GM12878 (cell line): Measurements from ENCODE around the gene COL18A1. TPM values are rescaled to one million over a fixed set of nuclear protein-coding genes. Genes with fewer than 3 reads are reported as not detected.

Experiments used
- ATAC-seq: fragments of 200-7000 bp; cut with Tn5 transposase; 3 replicates; pipeline ENCODE4 v1.9.1; 2020; ENCODE audit warnings: mild to moderate bottlenecking, moderate library complexity
- BruUV-seq: library from RNA; stranded (reverse); fragments of 400-500 nt; replicated peaks from 2 replicates; lab custom pipeline; 2021; lab: Mats Ljungman, UMichigan
- CTCF ChIA-PET: fragments of 300-600 bp; sonication (Branson Sonifier 250); formaldehyde crosslinking; extraction: SDS; loops from one replicate; lab custom pipeline; 2021; ENCODE audit warnings: inconsistent platforms; lab: Yijun Ruan, JAX
- POLR2A ChIA-PET: fragments of 350-600 bp; formaldehyde crosslinking; extraction: SDS; loops from one replicate; lab custom pipeline; 2021; ENCODE audit warnings: inconsistent platforms; lab: Charles Lee
- RAD21 ChIA-PET: fragments of 300-600 bp; sonication (Branson Sonifier 250); formaldehyde crosslinking; loops from one replicate; lab custom pipeline; 2023; ENCODE audit warnings: antibody characterized with exemption; ENCODE audit not compliant: unreplicated experiment; lab: Charles Lee
- SMC1A ChIA-PET: fragments of 300-600 bp; sonication (Branson Sonifier 250); formaldehyde crosslinking; loops from one replicate; lab custom pipeline; 2023; ENCODE audit not compliant: unreplicated experiment, uncharacterized antibody; lab: Charles Lee
- DNase-seq: peaks from one replicate; pipeline ENCODE4 v3.0.0-alpha.2; 2011; ENCODE audit warnings: low read depth, low spot score
- FAIRE-seq: peaks from 3 replicates; lab custom pipeline; 2011; peaks lifted over from hg19 to GRCh38; lab: Jason Lieb, UNC
- H2AFZ ChIP-seq: 2 replicates; pipeline ENCODE4 v1.6.0; 2011; ENCODE audit warnings: low read depth, low read length, control low read depth; ENCODE audit not compliant: control insufficient read depth
- H3K27ac ChIP-seq: 2 replicates; pipeline ENCODE4 v1.5.1; 2011; ENCODE audit warnings: control low read depth; ENCODE audit not compliant: control insufficient read depth, insufficient read depth
- H3K27me3 ChIP-seq, 2 experiments: replicated peaks in 1 of 2; 2 replicates each; pipeline versions ENCODE4 v1.6.0 to v1.6.1; 2011; ENCODE audit warnings: low read length in 1 of 2; ENCODE audit not compliant: control insufficient read depth in 2 of 2, insufficient read depth in 2 of 2
- H3K36me3 ChIP-seq, 2 experiments: 2 replicates each; pipeline ENCODE4 v1.5.1; 2011; ENCODE audit warnings: low read length in 1 of 2; ENCODE audit not compliant: control insufficient read depth in 2 of 2, insufficient read depth in 2 of 2
- H3K4me1 ChIP-seq: 2 replicates; pipeline ENCODE4 v1.6.1; 2011; ENCODE audit warnings: mild to moderate bottlenecking, low read length, moderate library complexity, mixed read lengths; ENCODE audit not compliant: control insufficient read depth, insufficient read depth
- H3K4me2 ChIP-seq: 2 replicates; pipeline ENCODE4 v1.6.0; 2011; ENCODE audit warnings: control low read depth; ENCODE audit not compliant: control insufficient read depth, insufficient read depth
- H3K4me3 ChIP-seq: fragments of 200-600 bp; sonication (generic); 2 replicates; pipeline ENCODE4 v1.5.1; 2016
- H3K79me2 ChIP-seq: 2 replicates; pipeline ENCODE4 v1.6.0; 2011; ENCODE audit warnings: low read length; ENCODE audit not compliant: control insufficient read depth, insufficient read depth
- H3K9ac ChIP-seq: 2 replicates; pipeline ENCODE4 v1.8.0; 2011; ENCODE audit warnings: low read length, control low read depth, mixed read lengths; ENCODE audit not compliant: control insufficient read depth, insufficient read depth
- H3K9me3 ChIP-seq: replicated peaks from 3 replicates; pipeline ENCODE4 v1.5.1; 2011; ENCODE audit warnings: mild to moderate bottlenecking, low read length; ENCODE audit not compliant: control insufficient read depth, insufficient read depth
- H4K20me1 ChIP-seq: 2 replicates; pipeline ENCODE4 v1.6.0; 2011; ENCODE audit not compliant: control insufficient read depth, insufficient read depth
- CBX3 ChIP-seq: fragments of 200-600 bp; sonication (generic); IDR thresholded peaks from 2 replicates; pipeline ENCODE4 v1.6.1; 2016; ENCODE audit warnings: low read depth, borderline replicate concordance
- CREB1 ChIP-seq: IDR thresholded peaks from 2 replicates; pipeline ENCODE4 v1.6.1; 2012; ENCODE audit warnings: low read depth, mild to moderate bottlenecking, inconsistent platforms
- EGR1 ChIP-seq, 2 experiments: IDR thresholded peaks; 1 replicate in 1 of 2; 2 replicates in 1 of 2; pipeline ENCODE4 v1.6.1; 2011 to 2012; ENCODE audit warnings: low read depth in 2 of 2, low read length in 2 of 2, borderline replicate concordance in 1 of 2, mild to moderate bottlenecking in 1 of 2, moderate library complexity in 1 of 2
- EP300 ChIP-seq, 2 experiments: fragments of 150-350 bp in 1 of 2; IDR thresholded peaks; 2 replicates each; pipeline ENCODE4 v1.6.1; 2011 to 2012; ENCODE audit warnings: low read depth in 2 of 2, low read length in 2 of 2, borderline replicate concordance in 1 of 2, improper control_type of control experiment in 1 of 2, inconsistent platforms in 1 of 2; ENCODE audit not compliant: control insufficient read depth in 1 of 2
- HDGF ChIP-seq: fragments of 450-650 bp; IDR thresholded peaks from 2 replicates; pipeline ENCODE4 v1.6.1; 2016; ENCODE audit warnings: antibody characterized with exemption
- IKZF1 ChIP-seq: fragments of 450-650 bp; conservative IDR thresholded peaks from 2 replicates; pipeline ENCODE4 v1.6.1; 2017; ENCODE audit warnings: antibody characterized with exemption, mild to moderate bottlenecking
- IRF3 ChIP-seq: fragments of 450-650 bp; IDR thresholded peaks from 2 replicates; pipeline ENCODE4 v1.6.1; 2014; ENCODE audit warnings: mild to moderate bottlenecking
- KAT2A ChIP-seq: conservative IDR thresholded peaks from 2 replicates; pipeline ENCODE4 v1.6.1; 2011; ENCODE audit warnings: low read depth, low read length; ENCODE audit not compliant: control insufficient read depth
- MEF2B ChIP-seq: fragments of 450-650 bp; IDR thresholded peaks from 2 replicates; pipeline ENCODE4 v1.6.1; 2018; ENCODE audit warnings: mild to moderate bottlenecking, moderate library complexity; ENCODE audit not compliant: partially characterized antibody, poor library complexity, severe bottlenecking
- MLLT1 ChIP-seq: fragments of 450-650 bp; IDR thresholded peaks from 2 replicates; pipeline ENCODE4 v1.6.1; 2016; ENCODE audit warnings: mild to moderate bottlenecking
- MXI1 ChIP-seq: fragments of 150-350 bp; IDR thresholded peaks from 2 replicates; pipeline ENCODE4 v1.6.1; 2011; ENCODE audit warnings: low read depth, mild to moderate bottlenecking, inconsistent platforms, low read length, improper control_type of control experiment
- NBN ChIP-seq: fragments of 450-650 bp; IDR thresholded peaks from 2 replicates; pipeline ENCODE4 v1.6.1; 2016
- PAX5 ChIP-seq: IDR thresholded peaks from 2 replicates; pipeline ENCODE4 v1.6.1; 2011; ENCODE audit warnings: low read depth, low read length, borderline replicate concordance
- RELA ChIP-seq: fragments of 450-650 bp; IDR thresholded peaks from 2 replicates; pipeline ENCODE4 v1.8.0; 2014; ENCODE audit warnings: borderline replicate concordance; ENCODE audit not compliant: partially characterized antibody
- SP1 ChIP-seq: IDR thresholded peaks from one replicate; pipeline ENCODE4 v1.6.1; 2011; ENCODE audit warnings: low read depth, low read length
- SUZ12 ChIP-seq: fragments of 200-600 bp; sonication (generic); IDR thresholded peaks from one replicate; pipeline ENCODE4 v1.6.1; 2018; ENCODE audit warnings: antibody characterized with exemption, mild to moderate bottlenecking; ENCODE audit not compliant: unreplicated experiment
- TAF1 ChIP-seq: IDR thresholded peaks from 2 replicates; pipeline ENCODE4 v1.6.1; 2011; ENCODE audit warnings: mild to moderate bottlenecking, low read depth, low read length, borderline replicate concordance
- TARDBP ChIP-seq: IDR thresholded peaks from 2 replicates; pipeline ENCODE4 v1.6.1; 2016; ENCODE audit warnings: borderline replicate concordance
- TCF12 ChIP-seq: IDR thresholded peaks from 2 replicates; pipeline ENCODE4 v1.6.1; 2011; ENCODE audit warnings: low read depth, mild to moderate bottlenecking, low read length
- ZNF274 ChIP-seq: IDR thresholded peaks from one replicate; pipeline ENCODE4 v1.8.0; 2011; ENCODE audit not compliant: insufficient read length, insufficient read depth
- WGBS: methylation state at CpG from one replicate; pipeline ENCODE4 v1.1.6; 2016; ENCODE audit warnings: low lambda C conversion rate; ENCODE audit not compliant: insufficient replicate concordance, insufficient coverage; ENCODE audit errors: missing lambda C conversion rate; 5-methylcytosine and 5-hydroxymethylcytosine counted together
- in situ Hi-C: fragments of 300-500 bp; cut with MboI; formaldehyde crosslinking; loops from 9 replicates; pipeline ENCODE4 v1.14.3; 2018; ENCODE audit warnings: mixed read lengths
- intact Hi-C: fragments of 100-400 bp; cut with micrococcal nuclease; formaldehyde crosslinking; loops from one replicate; pipeline ENCODE4 v1.14.2; 2022; ENCODE audit not compliant: unreplicated experiment
- polyA plus RNA-seq, 11 experiments: library from polyadenylated mRNA; depleted of rRNA in 4 of 11; unstranded in 6 of 11; stranded (reverse) in 5 of 11; fragments of >200 nt; fragmentation: Nextera tagmentation in 4 of 11; fragmentation: Illumina TruSeq in 1 of 11; extraction: Ambion mirVana in 4 of 11; extraction: Trizol in 1 of 11; gene quantifications; 1 replicate in 1 of 11; 2 replicates in 10 of 11; pipeline versions ENCODE4 v1.2.1 to v1.2.3, GENCODE V29; 2011 to 2016; ENCODE audit warnings: inconsistent platforms in 2 of 11, missing spikeins in 2 of 11, low read depth in 1 of 11
- total RNA-seq, 4 experiments: library from RNA; depleted of rRNA in 3 of 4; stranded (reverse); fragments of >200 nt in 3 of 4; fragmentation: Illumina TruSeq in 1 of 4; extraction: Trizol in 1 of 4; gene quantifications; 2 replicates each; pipeline versions ENCODE4 v1.2.1 to v1.2.3, GENCODE V29; 2013 to 2021
- TF ChIP-seq, protein P1 (sequence below): IDR thresholded peaks from 2 replicates; pipeline ENCODE4 v1.6.1; 2012; ENCODE audit warnings: low read depth, low read length, improper control_type of control experiment

Gene COL18A1
- total and polyA plus RNA-seq, 10 of the 15 experiments (the other 5 are each of a cell fraction or from before 2014, with no cell fraction given): under 0.01 to 0.49 (median 0.09) TPM; not detected in 3

DNA sequence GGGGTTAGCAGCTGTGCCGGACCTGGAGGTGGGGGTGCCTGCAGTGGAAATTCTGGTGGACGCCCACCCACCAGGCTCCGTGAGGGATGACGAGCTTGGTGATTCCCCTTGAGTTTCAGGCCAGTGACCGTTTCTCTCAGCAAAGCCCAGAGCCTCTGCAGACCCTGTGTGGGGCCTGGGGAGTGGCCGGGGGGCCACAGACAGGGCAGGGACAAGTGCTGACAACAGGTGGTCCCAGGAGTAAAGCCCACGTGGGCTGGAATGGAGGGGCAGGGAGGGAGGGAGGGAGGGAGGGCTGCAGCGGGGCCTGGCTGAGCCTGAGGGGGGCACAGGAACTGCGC lies 52.8 kb downstream of the COL18A1 start (continued):
- TF ChIP-seq TARDBP (no peak), SP1 (no peak), KAT2A (no peak), NBN (no peak), SUZ12 (no peak), TAF1 (no peak), IKZF1 (no peak)

DNA sequence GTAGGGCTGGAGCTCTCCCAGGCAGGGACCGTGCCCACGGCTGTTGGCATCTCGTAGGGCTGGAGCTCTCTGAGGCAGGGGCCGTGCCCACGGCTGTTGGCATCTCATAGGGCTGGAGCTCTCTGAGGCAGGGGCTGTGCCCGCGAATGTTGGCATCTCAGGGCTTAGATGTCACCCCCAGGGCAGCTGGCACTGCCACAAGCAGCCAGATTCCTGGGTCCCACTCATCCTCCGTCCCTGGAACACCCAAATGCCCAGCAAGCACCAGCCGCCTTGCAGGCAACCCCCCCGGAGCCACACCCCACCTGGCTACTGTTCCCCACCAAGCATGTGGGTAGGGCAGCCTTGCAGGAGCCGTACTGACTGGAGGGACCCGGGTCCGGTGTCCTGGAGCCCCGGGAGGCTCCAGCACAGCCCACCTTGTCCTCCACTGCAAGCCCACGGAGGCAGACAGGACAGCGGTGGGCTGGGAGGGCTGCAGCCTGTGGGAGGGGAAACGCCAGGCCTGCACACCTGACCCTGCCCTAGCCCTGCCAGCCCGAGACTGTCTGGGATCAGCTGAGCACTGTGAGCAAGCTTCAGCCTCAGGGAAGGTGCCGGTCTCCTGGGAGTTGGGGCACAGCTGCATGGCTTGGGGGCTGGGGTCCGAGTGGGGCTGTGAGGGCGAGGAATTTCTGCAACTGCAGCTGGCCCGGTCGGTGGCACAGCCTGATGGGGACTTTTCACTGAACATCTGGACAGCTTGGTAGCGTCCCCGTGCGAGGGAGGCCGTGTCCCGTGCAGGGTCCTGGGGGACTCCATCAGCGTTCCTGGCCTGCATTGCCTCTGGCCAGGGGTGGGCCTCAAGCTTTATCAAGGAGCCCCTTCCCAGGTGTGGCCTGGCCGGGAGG lies 53.6 kb downstream of the COL18A1 start:
- no TSS peak for BruUV-seq
- intact Hi-C loops: no loop called here
- no peak overlapping the region for H3K9ac ChIP-seq
- no peaks in the 10 kb centered on the region for H4K20me1 ChIP-seq
- H3K9me3 ChIP-seq: no peaks in the 10 kb centered on the region; the same call in 2 of the 3 replicates
- H3K4me2 ChIP-seq: no peak overlapping the region
- H3K4me3 ChIP-seq: no peak overlapping the region
- no peaks in the 10 kb centered on the region for H3K27me3 ChIP-seq
- FAIRE-seq: no peak
- ChIA-PET POLR2A (no interaction called here), CTCF (no interaction called here), SMC1A (no interaction called here), RAD21 (no interaction called here)
- 47% methylated on average over 28 of the region's 30 CpGs for WGBS
- H3K36me3 ChIP-seq: no peaks in the 10 kb centered on the region
- no peaks in the 10 kb centered on the region for H3K79me2 ChIP-seq
- no peak for DNase-seq
- no peak overlapping the region for H2AFZ ChIP-seq
- no peak overlapping the region for H3K27ac ChIP-seq
- no peak for ATAC-seq
- in situ Hi-C loops: loop anchor here (25.0 kb wide), 1 partner anchor 354 kb away; no protein-coding TSS in a partner anchor
- H3K4me1 ChIP-seq: no peaks in the 10 kb centered on the region
- no peak for TF ChIP-seq MLLT1
- no peak for TF ChIP-seq MEF2B
- TF ChIP-seq PAX5: no peak
- TF ChIP-seq, protein P1, sequence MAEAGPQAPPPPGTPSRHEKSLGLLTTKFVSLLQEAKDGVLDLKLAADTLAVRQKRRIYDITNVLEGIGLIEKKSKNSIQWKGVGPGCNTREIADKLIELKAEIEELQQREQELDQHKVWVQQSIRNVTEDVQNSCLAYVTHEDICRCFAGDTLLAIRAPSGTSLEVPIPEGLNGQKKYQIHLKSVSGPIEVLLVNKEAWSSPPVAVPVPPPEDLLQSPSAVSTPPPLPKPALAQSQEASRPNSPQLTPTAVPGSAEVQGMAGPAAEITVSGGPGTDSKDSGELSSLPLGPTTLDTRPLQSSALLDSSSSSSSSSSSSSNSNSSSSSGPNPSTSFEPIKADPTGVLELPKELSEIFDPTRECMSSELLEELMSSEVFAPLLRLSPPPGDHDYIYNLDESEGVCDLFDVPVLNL: no peak
- no peak for TF ChIP-seq CREB1
- no peak for TF ChIP-seq RELA
- TF ChIP-seq EP300 (IDR thresholded peaks at IDR 0.05; ENCODE audit: borderline replicate concordance in 1 of 2, control insufficient read depth in 1 of 2, low read depth in 2 of 2, low read length in 2 of 2): no peak
- no peak for TF ChIP-seq MXI1
- no peak for TF ChIP-seq ZNF274
- TF ChIP-seq TCF12: no peak
- TF ChIP-seq IRF3: no peak
- TF ChIP-seq EGR1 (IDR thresholded peaks at IDR 0.05; ENCODE audit: borderline replicate concordance in 1 of 2, low read depth in 2 of 2, low read length in 2 of 2): no peak
- TF ChIP-seq CBX3: no peak
- no peak for TF ChIP-seq HDGF
